SK-N-MC (cell line): ENCODE results near the gene LRRTM1.

Experiments used
- EZH2 ChIP-seq: fragments of 200-600 bp; sonication (generic); IDR thresholded peaks from one replicate; pipeline ENCODE4 v1.6.1; 2017; ENCODE audit warnings: antibody characterized with exemption
- FOXP2 ChIP-seq: optimal IDR thresholded peaks from 2 replicates; pipeline ENCODE3; 2011; ENCODE audit warnings: mild to moderate bottlenecking, moderate library complexity; ENCODE audit not compliant: insufficient read depth; ENCODE audit errors: extremely low read length, control extremely low read depth
- POLR2AphosphoS5 ChIP-seq: IDR thresholded peaks from 2 replicates; pipeline ENCODE4 v1.6.1; 2012; ENCODE audit warnings: mild to moderate bottlenecking, low read depth, low read length, borderline replicate concordance

DNA sequence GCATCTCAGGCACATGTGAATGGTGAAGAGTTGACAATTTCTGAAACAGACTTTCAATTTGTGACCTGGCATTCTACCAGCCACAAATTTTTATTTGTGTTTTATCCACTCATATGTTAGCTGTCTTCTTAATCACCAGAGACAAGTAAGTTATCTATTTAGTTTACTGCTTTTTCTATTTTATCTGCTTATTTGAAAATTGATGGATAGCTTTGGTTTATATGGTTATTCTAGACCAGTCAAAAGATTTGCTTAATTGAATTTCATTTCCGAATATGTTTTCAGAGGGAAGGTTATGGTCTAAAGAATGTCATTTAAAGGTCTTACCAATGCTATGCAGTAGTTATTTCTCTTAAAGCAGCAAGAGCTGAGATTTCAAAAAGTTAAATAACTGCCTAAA is 43.5 kb upstream of the LRRTM1 start:
- TF ChIP-seq POLR2AphosphoS5 (no peak), EZH2 (no peak), FOXP2 (no peak)
